Natural killer cell (primary cell): Measurements from ENCODE around the gene PKN3. TPM values are rescaled to one million over a fixed set of nuclear protein-coding genes. Genes with fewer than 3 reads are reported as not detected.

Source experiments
- ATAC-seq, 3 donors: fragments of 150-1000 bp in 2 of 3; fragments of 200-7000 bp in 1 of 3; cut with Tn5 transposase; 1 replicate in 1 of 3; 2 replicates in 2 of 3; pipeline ENCODE4 v1.10.0; 2021; ENCODE audit warnings: mild to moderate bottlenecking in 2 of 3, moderate library complexity in 2 of 3
- DNase-seq, 2 donors: peaks; one replicate each; pipeline versions ENCODE4 v3.0.0 to v3.0.0-alpha.2; 2013 to 2021; ENCODE audit warnings: mixed read lengths in 1 of 2
- H3K27ac ChIP-seq: one replicate; pipeline ENCODE4 v1.5.1; 2013; ENCODE audit warnings: mild to moderate bottlenecking, low read length
- H3K27me3 ChIP-seq: one replicate; pipeline ENCODE4 v1.6.1; 2013; ENCODE audit warnings: low read length; ENCODE audit not compliant: control insufficient read depth, insufficient read depth
- H3K36me3 ChIP-seq: one replicate; pipeline ENCODE4 v1.6.1; 2013; ENCODE audit warnings: low read length; ENCODE audit not compliant: control insufficient read depth, insufficient read depth
- H3K4me1 ChIP-seq: one replicate; pipeline ENCODE4 v1.6.1; 2013; ENCODE audit warnings: low read length; ENCODE audit not compliant: control insufficient read depth, insufficient read depth
- H3K4me3 ChIP-seq: one replicate; pipeline ENCODE4 v1.5.1; 2013; ENCODE audit warnings: low read length
- H3K9me3 ChIP-seq: one replicate; pipeline ENCODE4 v1.6.1; 2013; ENCODE audit warnings: low read length; ENCODE audit not compliant: control insufficient read depth, insufficient read depth
- H3K27ac Mint-ChIP-seq, 2 donors: one replicate each; pipeline ENCODE4 v1.8.0; 2022; ENCODE audit warnings: mild to moderate bottlenecking in 2 of 2, mixed read lengths in 2 of 2, moderate library complexity in 1 of 2
- H3K27me3 Mint-ChIP-seq, 2 donors: one replicate each; pipeline ENCODE4 v1.8.0; 2022; ENCODE audit warnings: low read depth in 2 of 2, mixed read lengths in 2 of 2
- H3K36me3 Mint-ChIP-seq: one replicate; pipeline ENCODE4 v1.8.0; 2022; ENCODE audit warnings: mixed read lengths
- H3K4me1 Mint-ChIP-seq, 2 donors: one replicate each; pipeline ENCODE4 v1.8.0; 2022; ENCODE audit warnings: mixed read lengths in 2 of 2
- H3K4me3 Mint-ChIP-seq: one replicate; pipeline ENCODE4 v1.8.0; 2022; ENCODE audit warnings: mild to moderate bottlenecking, moderate library complexity, mixed read lengths
- H3K9me3 Mint-ChIP-seq, 2 donors: one replicate each; pipeline ENCODE4 v1.8.0; 2022; ENCODE audit warnings: mixed read lengths in 2 of 2
- WGBS: methylation state at CpG from one replicate; pipeline ENCODE4 v1.1.7; 2013; ENCODE audit warnings: missing lambda C conversion rate; ENCODE audit not compliant: insufficient coverage; 5-methylcytosine and 5-hydroxymethylcytosine counted together
- intact Hi-C: fragments of 100-400 bp; cut with micrococcal nuclease; formaldehyde crosslinking; loops from one replicate; pipeline ENCODE4 v1.14.2; 2022
- total RNA-seq, 4 donors: library from RNA; stranded (reverse); fragments of 120-200 nt in 1 of 4; gene quantifications; one replicate each; pipeline versions ENCODE4 v1.2.3 to v1.2.4, GENCODE V29; 2013 to 2022
- TF ChIP-seq, protein P1 (sequence below): fragments of 200-600 bp; IDR thresholded peaks from one replicate; pipeline ENCODE4 v1.8.0; 2022; ENCODE audit warnings: antibody characterized with exemption

The PKN3 gene
- total RNA-seq, 3 donors from 2014 or later (not counting 1 experiment from before 2014, with no cell fraction given), result 3.6 to 4.5 (median 3.9) TPM

DNA sequence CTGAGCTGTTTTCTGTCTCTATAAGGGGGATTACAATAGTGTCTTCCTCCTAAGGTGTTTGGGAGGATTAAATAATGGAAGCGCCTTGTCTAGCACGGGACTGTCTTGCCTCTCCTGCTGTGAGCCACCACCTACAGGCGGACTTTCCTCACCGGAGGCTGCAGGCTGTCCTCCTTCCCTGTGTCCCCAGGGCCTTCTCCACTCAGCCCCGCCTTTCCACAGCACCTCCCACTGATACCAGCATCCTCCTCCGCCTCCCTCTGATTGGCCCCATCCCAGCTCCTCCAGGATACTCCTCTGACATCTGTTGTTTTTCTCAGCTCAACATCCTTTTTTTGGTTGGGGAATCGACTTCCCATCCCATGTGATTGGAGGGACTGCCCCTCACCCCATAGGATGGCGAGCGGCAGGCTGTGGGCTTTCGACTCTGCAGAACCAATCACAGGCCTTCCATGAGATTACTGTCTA is 22.5 kb downstream of the PKN3 start:
- H3K4me1 Mint-ChIP-seq, result peaks cover 26 to 35% of the 10 kb centered on the region in 2 donors
- H3K27me3 ChIP-seq, result no peaks in the 10 kb centered on the region
- H3K36me3 ChIP-seq, result peaks cover 9% of the 10 kb centered on the region
- DNase-seq, result peak in 1 of 2 donors; percentile 63
- ATAC-seq, result no peak
- peak overlapping the region; percentile 40 for H3K27ac ChIP-seq
- no peaks in the 10 kb centered on the region for H3K27me3 Mint-ChIP-seq
- no peaks in the 10 kb centered on the region for H3K36me3 Mint-ChIP-seq
- peak overlapping the region; percentile 56 for H3K4me3 ChIP-seq
- WGBS, result 42% methylated on average over 10 of the region's 10 CpGs
- H3K27ac Mint-ChIP-seq, result peak overlapping the region; percentile 86 to 94
- intact Hi-C loops, result loop anchor here (1.0 to 5.0 kb wide), 4 partner anchors 35 to 94 kb away; partner anchors contain the start of genes DYNC2I2, ENDOG, SET and ZER1
- peak overlapping the region; percentile 93 for H3K4me3 Mint-ChIP-seq
- peaks cover 25% of the 10 kb centered on the region for H3K4me1 ChIP-seq
- H3K9me3 ChIP-seq, result no peaks in the 10 kb centered on the region
- TF ChIP-seq, protein P1, sequence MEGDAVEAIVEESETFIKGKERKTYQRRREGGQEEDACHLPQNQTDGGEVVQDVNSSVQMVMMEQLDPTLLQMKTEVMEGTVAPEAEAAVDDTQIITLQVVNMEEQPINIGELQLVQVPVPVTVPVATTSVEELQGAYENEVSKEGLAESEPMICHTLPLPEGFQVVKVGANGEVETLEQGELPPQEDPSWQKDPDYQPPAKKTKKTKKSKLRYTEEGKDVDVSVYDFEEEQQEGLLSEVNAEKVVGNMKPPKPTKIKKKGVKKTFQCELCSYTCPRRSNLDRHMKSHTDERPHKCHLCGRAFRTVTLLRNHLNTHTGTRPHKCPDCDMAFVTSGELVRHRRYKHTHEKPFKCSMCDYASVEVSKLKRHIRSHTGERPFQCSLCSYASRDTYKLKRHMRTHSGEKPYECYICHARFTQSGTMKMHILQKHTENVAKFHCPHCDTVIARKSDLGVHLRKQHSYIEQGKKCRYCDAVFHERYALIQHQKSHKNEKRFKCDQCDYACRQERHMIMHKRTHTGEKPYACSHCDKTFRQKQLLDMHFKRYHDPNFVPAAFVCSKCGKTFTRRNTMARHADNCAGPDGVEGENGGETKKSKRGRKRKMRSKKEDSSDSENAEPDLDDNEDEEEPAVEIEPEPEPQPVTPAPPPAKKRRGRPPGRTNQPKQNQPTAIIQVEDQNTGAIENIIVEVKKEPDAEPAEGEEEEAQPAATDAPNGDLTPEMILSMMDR, result no peak
- H3K9me3 Mint-ChIP-seq, result no peaks in the 10 kb centered on the region

DNA sequence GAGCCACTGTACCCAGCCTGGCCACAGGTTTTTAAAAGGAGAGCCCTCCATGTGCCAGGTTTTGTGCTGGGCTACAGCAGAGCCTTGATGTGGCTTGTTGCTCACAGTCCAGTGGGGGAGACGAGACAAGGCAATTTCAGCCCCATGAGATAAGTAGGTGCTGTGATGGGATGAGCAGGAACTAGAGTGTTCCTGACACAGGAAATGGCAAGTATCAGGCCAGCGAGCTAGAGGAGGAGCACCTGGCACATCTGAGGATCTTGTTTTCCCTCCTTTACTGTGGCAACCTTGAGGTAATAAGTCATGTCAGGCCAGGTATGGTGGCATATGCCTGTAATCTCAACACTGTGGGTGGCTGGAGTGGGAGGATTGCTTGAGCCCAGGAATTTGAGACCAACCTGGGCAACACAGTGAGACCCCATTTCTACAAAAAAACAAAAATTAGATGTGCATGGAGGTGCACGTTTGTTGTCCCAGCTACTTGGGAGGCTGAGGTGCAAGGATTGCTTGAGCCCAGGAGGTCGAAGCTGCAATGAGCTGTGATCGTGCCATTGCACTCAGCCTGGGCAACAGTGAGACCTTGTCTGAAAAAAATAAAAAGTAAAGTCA is 25.4 kb downstream of the PKN3 start:
- H3K4me1 Mint-ChIP-seq, result peaks cover 20 to 23% of the 10 kb centered on the region in 2 donors
- Histone ChIP-seq H3K27me3 (no peaks in the 10 kb centered on the region), H3K27ac (no peak overlapping the region), H3K36me3 (peaks cover 7% of the 10 kb centered on the region), H3K4me3 (no peak overlapping the region), H3K4me1 (peaks cover 23% of the 10 kb centered on the region), H3K9me3 (no peaks in the 10 kb centered on the region)
- no peaks in the 10 kb centered on the region for H3K9me3 Mint-ChIP-seq
- no peaks in the 10 kb centered on the region for H3K27me3 Mint-ChIP-seq
- H3K27ac Mint-ChIP-seq, result no peak overlapping the region
- H3K36me3 Mint-ChIP-seq, result no peaks in the 10 kb centered on the region
- H3K4me3 Mint-ChIP-seq, result no peak overlapping the region
- TF ChIP-seq, protein P1, result no peak
- intact Hi-C loops, result no loop called here
- ATAC-seq (no peak), DNase-seq (peak in 1 of 2 donors; percentile 44)
- WGBS, result 80% methylated on average over 5 of the region's 5 CpGs

DNA sequence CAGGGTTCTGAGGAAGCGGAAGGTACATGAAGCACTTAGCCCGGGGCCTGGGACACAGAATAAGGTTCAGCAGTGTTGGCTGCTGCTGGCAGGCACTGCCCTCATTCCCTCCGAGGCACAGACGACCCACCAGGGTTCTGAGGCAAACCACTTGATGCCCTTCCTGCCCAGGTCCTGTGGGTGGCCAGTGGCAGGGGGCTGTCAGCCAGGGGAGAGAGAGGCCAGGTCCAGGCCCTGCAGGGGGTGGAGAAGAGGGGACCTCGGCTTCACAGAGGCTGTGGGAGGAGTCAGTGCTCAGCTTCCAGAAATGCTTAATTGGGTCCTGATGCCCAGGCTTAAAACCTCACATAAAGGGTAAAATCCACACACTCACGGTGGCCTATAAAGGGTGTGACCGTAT is 26.0 kb downstream of the PKN3 start:
- Mint-ChIP-seq H3K9me3 (no peaks in the 10 kb centered on the region), H3K27me3 (no peaks in the 10 kb centered on the region), H3K27ac (no peak overlapping the region), H3K36me3 (no peaks in the 10 kb centered on the region), H3K4me3 (no peak overlapping the region), H3K4me1 (peaks cover 16 to 17% of the 10 kb centered on the region in 2 donors)
- no peaks in the 10 kb centered on the region for H3K27me3 ChIP-seq
- 71% methylated on average over 7 of the region's 7 CpGs for WGBS
- TF ChIP-seq, protein P1, result no peak
- H3K4me3 ChIP-seq, result no peak overlapping the region
- DNase-seq (no peak), ATAC-seq (no peak)
- H3K27ac ChIP-seq, result no peak overlapping the region
- H3K36me3 ChIP-seq, result peaks cover 11% of the 10 kb centered on the region
- peaks cover 17% of the 10 kb centered on the region for H3K4me1 ChIP-seq
- H3K9me3 ChIP-seq, result no peaks in the 10 kb centered on the region
- intact Hi-C loops, result no loop called here

DNA sequence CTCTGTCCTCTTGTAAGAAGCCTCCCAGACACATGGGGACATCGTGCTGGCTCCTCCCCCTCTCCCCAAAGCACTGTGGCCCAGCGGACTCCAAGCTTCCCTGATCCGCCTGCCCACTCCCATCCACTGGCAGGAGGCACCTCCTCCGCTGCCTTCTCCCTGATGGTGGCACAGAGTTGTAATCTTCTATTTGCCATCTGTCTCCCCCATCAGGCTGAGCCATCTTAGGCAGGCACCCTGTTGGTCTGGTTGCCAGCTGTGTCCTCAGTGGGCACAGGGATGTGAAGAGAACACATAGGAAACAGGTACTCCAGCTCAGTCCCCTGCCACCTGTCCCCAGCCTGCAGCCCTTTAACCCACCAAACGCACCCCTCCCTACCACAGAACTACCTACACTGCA is 27.0 kb downstream of the PKN3 start:
- Mint-ChIP-seq H3K27me3 (no peaks in the 10 kb centered on the region), H3K27ac (no peak overlapping the region), H3K4me3 (no peak overlapping the region), H3K36me3 (no peaks in the 10 kb centered on the region), H3K9me3 (no peaks in the 10 kb centered on the region), H3K4me1 (peaks cover 10% of the 10 kb centered on the region in 2 donors)
- DNase-seq (no peak), ATAC-seq (no peak)
- WGBS, result 87% methylated on average over 5 of the region's 5 CpGs
- H3K4me1 ChIP-seq, result peaks cover 11% of the 10 kb centered on the region
- TF ChIP-seq, protein P1, result no peak
- no peaks in the 10 kb centered on the region for H3K9me3 ChIP-seq
- H3K36me3 ChIP-seq, result peaks cover 13% of the 10 kb centered on the region
- intact Hi-C loops, result no loop called here
- H3K4me3 ChIP-seq, result no peak overlapping the region
- no peaks in the 10 kb centered on the region for H3K27me3 ChIP-seq
- H3K27ac ChIP-seq, result no peak overlapping the region
